Activated CD4-positive, CD25-positive, alpha-beta regulatory T cell treated with anti-CD3 and anti-CD28 coated beads, Interleukin-2, amount 50 U/mL, for 24 hours (primary cell): ENCODE results near the gene RBM11.
A peak's percentile ranks its signal among the peaks of the same experiment; 100 is the strongest.

ENCODE experiments used
- ATAC-seq, 2 donors: fragments of 150-1000 bp; cut with Tn5 transposase; one replicate each; pipeline ENCODE4 v1.10.0; 2021; ENCODE audit warnings: mild to moderate bottlenecking in 1 of 2, moderate library complexity in 1 of 2

RBM11 gene

GRCh38 chr21:14271641-14272040, 55.7 kb downstream of the RBM11 start:
- ATAC-seq, result no peak

GRCh38 chr21:14273736-14274538, 58.0 kb downstream of the RBM11 start:
- ATAC-seq, result peak in 1 of 2 donors; percentile 39

- ATAC-seq, result no peak
Measured at GRCh38 chr21:14275702-14276205, 59.8 kb downstream of the RBM11 start.
